Measurements from ENCODE around the gene RNF20.

- TF ChIP-seq POLR2AphosphoS5 (IDR thresholded peaks at IDR 0.05; ENCODE audit: borderline replicate concordance, low read depth, low read length) (no peak), EZH2 (IDR thresholded peaks at IDR 0.05) (no peak), FOXP2 (optimal IDR thresholded peaks at IDR 0.05; ENCODE audit: control extremely low read depth, extremely low read length, insufficient read depth) (no peak)
Measured at GRCh38 chr9:101527066-101527465, 6.6 kb upstream of the RNF20 start.

All from SK-N-MC (cell line).